ENCODE results near the gene SLC24A3.

- TF ChIP-seq, protein P1, sequence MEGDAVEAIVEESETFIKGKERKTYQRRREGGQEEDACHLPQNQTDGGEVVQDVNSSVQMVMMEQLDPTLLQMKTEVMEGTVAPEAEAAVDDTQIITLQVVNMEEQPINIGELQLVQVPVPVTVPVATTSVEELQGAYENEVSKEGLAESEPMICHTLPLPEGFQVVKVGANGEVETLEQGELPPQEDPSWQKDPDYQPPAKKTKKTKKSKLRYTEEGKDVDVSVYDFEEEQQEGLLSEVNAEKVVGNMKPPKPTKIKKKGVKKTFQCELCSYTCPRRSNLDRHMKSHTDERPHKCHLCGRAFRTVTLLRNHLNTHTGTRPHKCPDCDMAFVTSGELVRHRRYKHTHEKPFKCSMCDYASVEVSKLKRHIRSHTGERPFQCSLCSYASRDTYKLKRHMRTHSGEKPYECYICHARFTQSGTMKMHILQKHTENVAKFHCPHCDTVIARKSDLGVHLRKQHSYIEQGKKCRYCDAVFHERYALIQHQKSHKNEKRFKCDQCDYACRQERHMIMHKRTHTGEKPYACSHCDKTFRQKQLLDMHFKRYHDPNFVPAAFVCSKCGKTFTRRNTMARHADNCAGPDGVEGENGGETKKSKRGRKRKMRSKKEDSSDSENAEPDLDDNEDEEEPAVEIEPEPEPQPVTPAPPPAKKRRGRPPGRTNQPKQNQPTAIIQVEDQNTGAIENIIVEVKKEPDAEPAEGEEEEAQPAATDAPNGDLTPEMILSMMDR (conservative IDR thresholded peaks at IDR 0.05; ENCODE audit: low read length): no peak
- TF ChIP-seq EZH2phosphoT487 (IDR thresholded peaks at IDR 0.05; ENCODE audit: borderline replicate concordance, low read depth, low read length): no peak
Measured at GRCh38 chr20:19730706-19731105, 518.3 kb downstream of the SLC24A3 start.

Measured in OCI-LY7 (cell line).